HG03460 (cell line): ENCODE results near the gene NFKBIE.
A peak's percentile ranks its signal among the peaks of the same experiment; 100 is the strongest.
"Not testable (repeated sequence)": the region's sequence is repeated elsewhere in the genome, so short reads cannot be mapped to it uniquely, and the experiment has no call there.

Source experiments
- ATAC-seq: cut with Tn5 transposase; IDR thresholded peaks from one replicate; pipeline ENCODE4 v1.9.1; 2021; ENCODE audit not compliant: unreplicated experiment

The NFKBIE gene

GRCh38 chr6:44265007-44265721 is at the start of gene NFKBIE:
TSS of gene NFKBIE (minus strand) at chr6:44265551. CDS start at chr6:44265346, 205 bp downstream.
- no peak for ATAC-seq

GRCh38 chr6:44314657-44315056 is 49.3 kb upstream of the NFKBIE start:
- ATAC-seq, result not testable (repeated sequence)

- peak; percentile 92 for ATAC-seq
Measured at GRCh38 chr6:44312901-44313788, 47.8 kb upstream of the NFKBIE start, which contains the start of gene AARS2. TSS of gene AARS2 (minus strand) at chr6:44313347. CDS start at chr6:44313323, 24 bp downstream.

GRCh38 chr6:44311767-44312166 is 46.4 kb upstream of the NFKBIE start:
- no peak for ATAC-seq

GRCh38 chr6:44311304-44311703 is 46.0 kb upstream of the NFKBIE start:
- no peak for ATAC-seq

- no peak for ATAC-seq
Measured at GRCh38 chr6:44310241-44310640, 44.9 kb upstream of the NFKBIE start.

- no peak for ATAC-seq
Measured at GRCh38 chr6:44309631-44310030, 44.3 kb upstream of the NFKBIE start.

- ATAC-seq, result no peak
Measured at GRCh38 chr6:44309092-44309491, 43.7 kb upstream of the NFKBIE start.

- no peak for ATAC-seq
Measured at GRCh38 chr6:44307217-44307616, 41.9 kb upstream of the NFKBIE start.

- ATAC-seq, result no peak
Measured at GRCh38 chr6:44306710-44307109, 41.4 kb upstream of the NFKBIE start.

- no peak for ATAC-seq
Measured at GRCh38 chr6:44305200-44305725, 39.9 kb upstream of the NFKBIE start.

- no peak for ATAC-seq
Measured at GRCh38 chr6:44304282-44305199, 39.2 kb upstream of the NFKBIE start.

- ATAC-seq, result no peak
Measured at GRCh38 chr6:44303842-44304241, 38.5 kb upstream of the NFKBIE start.

- ATAC-seq, result no peak
Measured at GRCh38 chr6:44302856-44303255, 37.5 kb upstream of the NFKBIE start.

GRCh38 chr6:44301782-44302564 is 36.6 kb upstream of the NFKBIE start:
- no peak for ATAC-seq

- no peak for ATAC-seq
Measured at GRCh38 chr6:44301106-44301505, 35.8 kb upstream of the NFKBIE start.

- no peak for ATAC-seq
Measured at GRCh38 chr6:44300292-44300823, 35.0 kb upstream of the NFKBIE start.

GRCh38 chr6:44298864-44299263 is 33.5 kb upstream of the NFKBIE start:
- no peak for ATAC-seq

GRCh38 chr6:44298055-44298803 is 32.9 kb upstream of the NFKBIE start:
- no peak for ATAC-seq
